Measurements from ENCODE around the gene PDZD8.

PDZD8 gene

GRCh38 chr10:117277675-117278074 is 97.6 kb downstream of the PDZD8 start:
- no peak for DNase-seq

- DNase-seq, result no peak
These were observed 100.1 kb downstream of the PDZD8 start for GRCh38 chr10:117275121-117275520.

- no peak for DNase-seq
These were observed 100.7 kb downstream of the PDZD8 start for GRCh38 chr10:117274509-117274908.

GRCh38 chr10:117273980-117274379 is 101.3 kb downstream of the PDZD8 start:
- DNase-seq, result no peak

GRCh38 chr10:117272195-117273076 is 102.8 kb downstream of the PDZD8 start:
- no peak for DNase-seq

GRCh38 chr10:117271427-117271826 is 103.8 kb downstream of the PDZD8 start:
- no peak for DNase-seq

- no peak for DNase-seq
These were observed 106.3 kb downstream of the PDZD8 start for GRCh38 chr10:117268907-117269306.

- DNase-seq, result no peak
These were observed 107.0 kb downstream of the PDZD8 start for GRCh38 chr10:117268258-117268657.

- DNase-seq, result no peak
These were observed 108.4 kb downstream of the PDZD8 start for GRCh38 chr10:117266812-117267211.

GRCh38 chr10:117266400-117266799 is 108.8 kb downstream of the PDZD8 start:
- no peak for DNase-seq

GRCh38 chr10:117264782-117265181 is 110.5 kb downstream of the PDZD8 start:
- DNase-seq, result no peak

- DNase-seq, result no peak
These were observed 112.3 kb downstream of the PDZD8 start for GRCh38 chr10:117262903-117263293.

GRCh38 chr10:117262291-117262902 is 112.8 kb downstream of the PDZD8 start:
- no peak for DNase-seq

GRCh38 chr10:117261501-117261900 is 113.7 kb downstream of the PDZD8 start:
- DNase-seq, result no peak

GRCh38 chr10:117260084-117260483 is 115.2 kb downstream of the PDZD8 start:
- DNase-seq, result no peak

- DNase-seq, result no peak
These were observed 116.0 kb downstream of the PDZD8 start for GRCh38 chr10:117259279-117259678.

GRCh38 chr10:117257721-117258120 is 117.5 kb downstream of the PDZD8 start:
- DNase-seq, result no peak

- no peak for DNase-seq
These were observed 118.3 kb downstream of the PDZD8 start for GRCh38 chr10:117256910-117257309.

GRCh38 chr10:117255835-117256460 is 119.3 kb downstream of the PDZD8 start:
- no peak for DNase-seq

GRCh38 chr10:117254774-117255735 is 120.2 kb downstream of the PDZD8 start:
- DNase-seq, result no peak

GRCh38 chr10:117254338-117254737 is 120.9 kb downstream of the PDZD8 start:
- DNase-seq, result no peak

- DNase-seq, result no peak
These were observed 121.3 kb downstream of the PDZD8 start for GRCh38 chr10:117253908-117254307.

GRCh38 chr10:117250411-117250810 is 124.8 kb downstream of the PDZD8 start:
- DNase-seq, result no peak
